Kidney epithelial cell (primary cell): Measurements from ENCODE around the gene EIPR1. TPM values are rescaled to one million over a fixed set of nuclear protein-coding genes. Genes with fewer than 3 reads are reported as not detected.
"Not testable (repeated sequence)": the region's sequence is repeated elsewhere in the genome, so short reads cannot be mapped to it uniquely, and the experiment has no call there.

Experiments used
- DNase-seq: peaks from one replicate; pipeline ENCODE4 v3.0.0-alpha.2; 2010; ENCODE audit warnings: low read depth
- H3K27me3 ChIP-seq: 2 replicates; pipeline ENCODE4 v1.6.0; 2011; ENCODE audit warnings: low read length; ENCODE audit not compliant: control insufficient read depth, insufficient read depth
- H3K36me3 ChIP-seq: 2 replicates; pipeline ENCODE4 v1.5.1; 2011; ENCODE audit warnings: low read length; ENCODE audit not compliant: control insufficient read depth, insufficient read depth
- H3K4me3 ChIP-seq: 2 replicates; pipeline ENCODE4 v1.5.1; 2011; ENCODE audit warnings: low read depth, mild to moderate bottlenecking, control low read depth, low read length
- CTCF ChIP-seq: IDR thresholded peaks from 2 replicates; pipeline ENCODE4 v1.5.1; 2011; ENCODE audit warnings: mild to moderate bottlenecking, moderate library complexity, low read length, control low read depth, inconsistent platforms; ENCODE audit not compliant: insufficient read depth, poor library complexity, severe bottlenecking
- total RNA-seq: library from RNA; depleted of rRNA; stranded (reverse); fragments of >200 nt; gene quantifications from 2 replicates; pipeline ENCODE4 v1.2.3, GENCODE V29; 2015

Gene EIPR1
- total RNA-seq, 1 donor from 2014 or later = 67.2 TPM

- Histone ChIP-seq H3K27me3 (no peaks in the 10 kb centered on the region), H3K4me3 (no peak overlapping the region), H3K36me3 (no peaks in the 10 kb centered on the region)
- TF ChIP-seq CTCF = no peak
- no peak for DNase-seq
Measured at GRCh38 chr2:3361518-3362389, 15.9 kb downstream of the EIPR1 start.

DNA sequence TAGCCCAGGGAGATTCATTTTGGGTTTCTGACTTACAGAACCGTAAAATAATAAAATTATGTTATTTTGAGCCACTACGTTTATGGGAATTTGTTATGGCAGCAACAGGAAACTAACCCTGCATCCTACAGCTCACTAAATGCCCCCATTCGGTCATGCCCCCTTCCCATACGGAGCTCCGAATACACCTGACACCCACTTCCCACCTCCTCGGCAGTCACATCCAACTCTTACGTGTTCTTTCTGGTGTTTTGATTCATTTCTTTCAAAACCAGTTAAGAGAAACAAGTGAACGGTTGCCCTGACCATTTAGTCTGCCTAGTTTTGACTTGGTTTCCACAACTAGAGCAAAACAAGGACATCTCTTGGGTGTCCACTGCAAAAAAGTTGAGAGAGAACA is 19.7 kb downstream of the EIPR1 start:
- no peak overlapping the region for H3K4me3 ChIP-seq
- no peaks in the 10 kb centered on the region for H3K27me3 ChIP-seq
- no peaks in the 10 kb centered on the region for H3K36me3 ChIP-seq
- DNase-seq = no peak
- TF ChIP-seq CTCF = no peak

- H3K36me3 ChIP-seq, H3K4me3 ChIP-seq, H3K27me3 ChIP-seq, DNase-seq: not testable (repeated sequence)
Measured at GRCh38 chr2:3357446-3357845, 20.2 kb downstream of the EIPR1 start.

DNA sequence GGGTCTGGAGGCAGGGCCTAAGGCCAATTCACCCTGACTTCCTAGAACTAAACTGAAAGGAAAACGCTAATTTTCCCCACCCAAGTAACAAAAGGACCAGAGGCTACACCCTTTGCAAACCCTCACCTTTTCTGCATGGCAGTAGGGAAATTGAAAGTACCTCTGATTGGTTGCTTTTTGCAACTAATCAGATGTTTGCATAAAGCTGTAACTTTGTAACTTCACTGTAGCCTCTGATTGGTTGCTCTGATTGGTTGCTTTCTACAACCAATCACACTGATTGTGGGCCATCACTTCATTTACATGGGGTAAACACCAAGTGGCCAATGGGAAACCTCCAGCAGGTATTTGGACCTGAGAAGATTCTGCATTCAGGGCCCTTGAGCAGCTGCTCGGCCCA is 20.8 kb downstream of the EIPR1 start:
- H3K27me3 ChIP-seq = no peaks in the 10 kb centered on the region
- no peak for TF ChIP-seq CTCF
- H3K4me3 ChIP-seq = no peak overlapping the region
- no peak for DNase-seq
- H3K36me3 ChIP-seq = no peaks in the 10 kb centered on the region

DNA sequence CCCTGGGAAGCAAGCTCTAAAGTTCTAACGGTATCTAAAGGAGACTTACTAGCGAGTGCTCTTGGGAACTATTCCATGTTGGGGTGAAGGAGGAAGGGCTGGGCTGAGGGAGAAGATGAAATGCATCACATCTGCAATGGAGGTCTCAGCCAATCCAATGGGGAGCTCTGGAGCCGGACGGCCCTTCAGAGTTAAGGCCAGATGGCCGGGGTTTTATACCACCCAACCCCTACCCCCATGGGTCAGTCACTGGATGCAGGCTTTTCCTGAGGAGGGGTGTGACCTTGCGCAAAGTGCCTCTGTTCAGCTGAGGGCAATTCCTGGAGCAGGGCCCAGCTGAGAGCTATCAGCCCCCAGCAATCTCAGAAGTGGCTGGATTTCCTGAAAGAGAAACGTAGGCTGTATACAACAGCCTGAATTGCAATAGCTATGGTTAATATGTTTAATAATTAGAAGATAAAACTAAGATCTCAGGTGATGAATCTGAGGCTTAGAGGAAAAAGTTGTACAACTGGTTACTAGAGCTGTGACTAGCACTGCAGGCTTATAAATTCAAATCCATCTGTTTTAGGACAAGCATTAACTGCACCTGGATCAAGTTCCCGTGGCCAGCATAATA is 21.6 kb downstream of the EIPR1 start:
- Histone ChIP-seq H3K4me3 (no peak overlapping the region), H3K36me3 (no peaks in the 10 kb centered on the region), H3K27me3 (no peaks in the 10 kb centered on the region)
- DNase-seq = no peak
- no peak for TF ChIP-seq CTCF

DNA sequence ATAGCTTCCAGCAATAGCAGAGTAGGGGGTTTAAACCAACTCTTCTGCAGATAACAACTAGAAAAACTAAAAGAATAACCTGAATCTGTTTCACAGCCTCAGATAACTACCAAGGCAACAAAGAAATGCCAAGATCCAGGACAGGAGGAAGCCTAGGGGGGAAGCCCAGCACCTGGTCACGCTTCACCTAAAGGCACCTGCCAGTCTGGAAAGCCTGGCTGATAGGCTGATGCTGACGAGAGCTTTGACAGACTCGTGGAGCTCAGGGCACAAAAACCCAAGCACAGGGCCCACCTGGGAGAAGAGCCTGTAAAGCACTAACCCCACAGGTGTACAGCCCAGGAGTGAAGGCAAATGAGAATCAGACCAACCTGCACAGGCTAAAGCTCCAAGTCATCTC is 22.6 kb downstream of the EIPR1 start:
- H3K4me3 ChIP-seq = no peak overlapping the region
- no peaks in the 10 kb centered on the region for H3K36me3 ChIP-seq
- no peak for TF ChIP-seq CTCF
- H3K27me3 ChIP-seq = no peaks in the 10 kb centered on the region
- no peak for DNase-seq
